IMR-90 (cell line): ENCODE results near the gene C1R. TPM values are rescaled to one million over a fixed set of nuclear protein-coding genes. Genes with fewer than 3 reads are reported as not detected.

Experiments used
- ATAC-seq: fragments of 200-7000 bp; cut with Tn5 transposase; 2 replicates; pipeline ENCODE4 v1.9.1; 2020; ENCODE audit warnings: low read depth, mild to moderate bottlenecking, moderate library complexity
- BruUV-seq: library from RNA; stranded (reverse); fragments of 400-500 nt; replicated peaks from 2 replicates; lab custom pipeline; 2021; lab: Mats Ljungman, UMichigan
- CTCF ChIA-PET: fragments of 300-600 bp; formaldehyde crosslinking; extraction: SDS; loops from one replicate; lab custom pipeline; 2021; ENCODE audit warnings: antibody characterized with exemption; lab: Yijun Ruan, JAX
- POLR2A ChIA-PET: fragments of 300-600 bp; sonication (Branson Sonifier 250); formaldehyde crosslinking; loops from one replicate; lab custom pipeline; 2022; ENCODE audit warnings: antibody characterized with exemption; ENCODE audit not compliant: unreplicated experiment; lab: Charles Lee
- DNase-seq: peaks from one replicate; pipeline ENCODE4 v3.0.0; 2013
- H2AFZ ChIP-seq: replicated peaks from 2 replicates; pipeline ENCODE3; 2013; ENCODE audit warnings: low read length, mild to moderate bottlenecking; ENCODE audit not compliant: poor library complexity
- H2AK5ac ChIP-seq: 2 replicates; pipeline ENCODE4 v1.6.1; 2013; ENCODE audit warnings: low read depth, low read length, inconsistent platforms
- H2AK9ac ChIP-seq: replicated peaks from 2 replicates; pipeline ENCODE3; 2013; ENCODE audit warnings: mild to moderate bottlenecking, low read depth, low read length, moderate library complexity; ENCODE audit not compliant: poor library complexity
- H2BK120ac ChIP-seq: 2 replicates; pipeline ENCODE4 v1.6.1; 2013; ENCODE audit warnings: low read depth, low read length, inconsistent platforms
- H2BK15ac ChIP-seq: 3 replicates; pipeline ENCODE4 v1.6.1; 2013; ENCODE audit warnings: low read depth, low read length, inconsistent platforms
- H2BK20ac ChIP-seq: 2 replicates; pipeline ENCODE4 v1.6.1; 2013; ENCODE audit warnings: low read depth, mild to moderate bottlenecking, inconsistent platforms, low read length, moderate library complexity
- H2BK5ac ChIP-seq: 2 replicates; pipeline ENCODE4 v1.6.1; 2013; ENCODE audit warnings: mild to moderate bottlenecking, low read depth, low read length, inconsistent platforms; ENCODE audit not compliant: poor library complexity, severe bottlenecking
- H3K14ac ChIP-seq: replicated peaks from 2 replicates; pipeline ENCODE4 v1.6.1; 2013; ENCODE audit warnings: low read depth, low read length, inconsistent platforms
- H3K18ac ChIP-seq: 2 replicates; pipeline ENCODE4 v1.6.1; 2013; ENCODE audit warnings: low read depth, low read length, control low read depth
- H3K23ac ChIP-seq: 2 replicates; pipeline ENCODE4 v1.6.1; 2013; ENCODE audit warnings: low read depth, low read length, inconsistent platforms
- H3K27ac ChIP-seq: 2 replicates; pipeline ENCODE4 v1.5.1; 2013; ENCODE audit warnings: mild to moderate bottlenecking, control low read depth, low read length; ENCODE audit not compliant: insufficient read depth
- H3K27me3 ChIP-seq: 2 replicates; pipeline ENCODE4 v1.6.1; 2013; ENCODE audit warnings: low read length; ENCODE audit not compliant: control insufficient read depth, insufficient read depth
- H3K36me3 ChIP-seq: 2 replicates; pipeline ENCODE4 v1.6.1; 2013; ENCODE audit warnings: low read length, mixed read lengths; ENCODE audit not compliant: control insufficient read depth, insufficient read depth
- H3K4ac ChIP-seq: 2 replicates; pipeline ENCODE4 v1.6.1; 2013; ENCODE audit warnings: low read depth, low read length, inconsistent platforms
- H3K4me1 ChIP-seq: 2 replicates; pipeline ENCODE4 v1.6.1; 2013; ENCODE audit warnings: low read length, mixed read lengths; ENCODE audit not compliant: control insufficient read depth, insufficient read depth
- H3K4me2 ChIP-seq: 2 replicates; pipeline ENCODE4 v1.6.1; 2013; ENCODE audit warnings: low read depth, mild to moderate bottlenecking, control low read depth, low read length, moderate library complexity
- H3K4me3 ChIP-seq: 2 replicates; pipeline ENCODE4 v1.5.1; 2013; ENCODE audit warnings: low read depth, mild to moderate bottlenecking, control low read depth, low read length, moderate library complexity; ENCODE audit not compliant: insufficient read depth
- H3K56ac ChIP-seq: 2 replicates; pipeline ENCODE4 v1.6.1; 2013; ENCODE audit warnings: low read length, inconsistent platforms; ENCODE audit not compliant: insufficient read depth; ENCODE audit errors: extremely low read depth
- H3K79me1 ChIP-seq, 2 experiments: 2 replicates each; pipeline ENCODE4 v1.6.1; 2013; ENCODE audit warnings: low read length in 2 of 2, inconsistent platforms in 1 of 2, low read depth in 1 of 2
- H3K9ac ChIP-seq: 2 replicates; pipeline ENCODE4 v1.6.1; 2013; ENCODE audit warnings: low read depth, low read length, control low read depth
- H3K9me1 ChIP-seq: 2 replicates; pipeline ENCODE4 v1.6.1; 2013; ENCODE audit warnings: low read length, inconsistent platforms; ENCODE audit not compliant: insufficient read depth
- H3K9me3 ChIP-seq: 2 replicates; pipeline ENCODE4 v1.6.1; 2013; ENCODE audit warnings: low read length; ENCODE audit not compliant: control insufficient read depth, insufficient read depth
- H4K20me1 ChIP-seq: 2 replicates; pipeline ENCODE4 v1.6.1; 2013; ENCODE audit warnings: low read length, inconsistent platforms; ENCODE audit not compliant: insufficient read depth
- H4K5ac ChIP-seq: 2 replicates; pipeline ENCODE4 v1.6.1; 2013; ENCODE audit warnings: mild to moderate bottlenecking, low read depth, low read length, control low read depth
- H4K8ac ChIP-seq, 2 experiments: 2 replicates each; pipeline ENCODE4 v1.6.1; 2013; ENCODE audit warnings: low read depth in 2 of 2, low read length in 2 of 2, control low read depth in 1 of 2, inconsistent platforms in 1 of 2
- H4K91ac ChIP-seq: 2 replicates; pipeline ENCODE4 v1.6.1; 2013; ENCODE audit warnings: low read depth, low read length, inconsistent platforms; ENCODE audit not compliant: insufficient read depth
- MXI1 ChIP-seq: IDR thresholded peaks from 2 replicates; pipeline ENCODE4 v1.6.1; 2012; ENCODE audit warnings: low read depth, mild to moderate bottlenecking, low read length, moderate library complexity, borderline replicate concordance
- POLR2A ChIP-seq: IDR thresholded peaks from 2 replicates; pipeline ENCODE4 v1.6.1; 2012; ENCODE audit warnings: mild to moderate bottlenecking, low read depth, low read length
- WGBS, 2 experiments: methylation state at CpG; one replicate each; pipeline versions ENCODE4 v1.1.5 to v1.1.7; 2013; ENCODE audit warnings: missing lambda C conversion rate in 2 of 2; ENCODE audit not compliant: insufficient read length in 1 of 2; ENCODE audit errors: extremely low coverage in 2 of 2; 5-methylcytosine and 5-hydroxymethylcytosine counted together
- dilution Hi-C: fragments of 300-500 bp; cut with HindIII; formaldehyde crosslinking; loops from one replicate; pipeline ENCODE4 v1.14.3; 2018; ENCODE audit warnings: low sequenced_read_pairs; ENCODE audit not compliant: unreplicated experiment
- in situ Hi-C: fragments of 300-500 bp; cut with MboI; formaldehyde crosslinking; loops from 3 replicates; pipeline ENCODE4 v1.14.3; 2019; ENCODE audit warnings: low sequenced_read_pairs, inconsistent platforms, mixed read lengths
- intact Hi-C: fragments of 100-400 bp; cut with micrococcal nuclease; formaldehyde crosslinking; loops from 2 replicates; pipeline ENCODE4 v1.10.0; 2022
- polyA plus RNA-seq, 3 experiments: library from polyadenylated mRNA; depleted of rRNA; stranded (reverse); fragments of >200 nt; gene quantifications; 2 replicates each; pipeline ENCODE4 v1.2.3, GENCODE V29; 2012; ENCODE audit warnings: low replicate concordance in 1 of 3
- total RNA-seq: library from RNA; depleted of rRNA; stranded (reverse); fragments of >200 nt; gene quantifications from 2 replicates; pipeline ENCODE4 v1.2.3, GENCODE V29; 2012
- TF ChIP-seq, protein P1 (sequence below): conservative IDR thresholded peaks from 2 replicates; pipeline ENCODE4 v1.5.1; 2012; ENCODE audit warnings: mild to moderate bottlenecking, low read depth, low read length, improper control_type of control experiment
- TF ChIP-seq, protein P2 (sequence below): fragments of 150-350 bp; IDR thresholded peaks from 2 replicates; pipeline ENCODE4 v1.6.1; 2016; ENCODE audit warnings: low read depth, mild to moderate bottlenecking, low read length, moderate library complexity, borderline replicate concordance

C1R gene
- total and polyA plus RNA-seq, 2 of the 4 experiments (the other 2 are of a cell fraction): 38.4 to 165 TPM

DNA sequence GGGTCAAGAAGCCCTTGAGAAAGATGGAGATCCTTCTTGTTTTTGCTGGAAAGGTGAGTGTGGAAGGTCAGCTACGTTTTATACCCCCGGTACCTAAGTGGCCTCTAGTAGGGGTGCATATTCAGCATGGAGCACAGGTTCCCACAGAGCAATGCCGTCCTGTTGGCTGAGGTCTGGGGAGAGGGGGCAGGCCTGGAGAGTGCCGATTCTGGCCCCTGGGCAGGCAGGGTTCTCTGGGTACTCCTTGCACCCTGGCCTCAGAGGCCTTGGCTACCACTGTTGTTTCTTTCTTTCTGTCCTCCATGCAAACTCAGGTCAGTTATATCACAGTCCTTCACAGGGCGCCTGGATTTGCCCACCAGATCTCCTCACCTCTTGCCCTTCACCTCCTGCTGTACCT is 27.9 kb upstream of the C1R start:
- no peak overlapping the region for H2BK15ac ChIP-seq
- H3K56ac ChIP-seq: no peak overlapping the region
- H4K5ac ChIP-seq: no peak overlapping the region
- H3K27me3 ChIP-seq: no peaks in the 10 kb centered on the region
- no peaks in the 10 kb centered on the region for H3K79me1 ChIP-seq
- no peaks in the 10 kb centered on the region for H3K9me1 ChIP-seq
- in situ Hi-C loops (no loop called here), dilution Hi-C loops (no loop called here), intact Hi-C loops (no loop called here)
- H3K9ac ChIP-seq: no peak overlapping the region
- H3K4ac ChIP-seq: no peak overlapping the region
- POLR2A ChIA-PET: no interaction called here
- DNase-seq (no peak), ATAC-seq (no peak)
- H2AFZ ChIP-seq: no peak overlapping the region
- no peak overlapping the region for H3K18ac ChIP-seq
- no peak overlapping the region for H2AK5ac ChIP-seq
- H3K4me3 ChIP-seq: no peak overlapping the region
- H4K20me1 ChIP-seq: no peaks in the 10 kb centered on the region
- no peak overlapping the region for H2BK120ac ChIP-seq
- H4K8ac ChIP-seq: no peak overlapping the region
- BruUV-seq: no TSS peak
- no peak overlapping the region for H4K91ac ChIP-seq
- no peak overlapping the region for H3K23ac ChIP-seq
- no peak overlapping the region for H2BK5ac ChIP-seq
- peaks cover 33% of the 10 kb centered on the region for H3K36me3 ChIP-seq
- CTCF ChIA-PET: no interaction called here
- H3K14ac ChIP-seq: no peak overlapping the region
- no peaks in the 10 kb centered on the region for H3K4me1 ChIP-seq
- no peaks in the 10 kb centered on the region for H3K9me3 ChIP-seq
- H2BK20ac ChIP-seq: no peak overlapping the region
- no peak overlapping the region for H3K27ac ChIP-seq
- H2AK9ac ChIP-seq: no peak overlapping the region
- H3K4me2 ChIP-seq: no peak overlapping the region
- TF ChIP-seq, protein P1, sequence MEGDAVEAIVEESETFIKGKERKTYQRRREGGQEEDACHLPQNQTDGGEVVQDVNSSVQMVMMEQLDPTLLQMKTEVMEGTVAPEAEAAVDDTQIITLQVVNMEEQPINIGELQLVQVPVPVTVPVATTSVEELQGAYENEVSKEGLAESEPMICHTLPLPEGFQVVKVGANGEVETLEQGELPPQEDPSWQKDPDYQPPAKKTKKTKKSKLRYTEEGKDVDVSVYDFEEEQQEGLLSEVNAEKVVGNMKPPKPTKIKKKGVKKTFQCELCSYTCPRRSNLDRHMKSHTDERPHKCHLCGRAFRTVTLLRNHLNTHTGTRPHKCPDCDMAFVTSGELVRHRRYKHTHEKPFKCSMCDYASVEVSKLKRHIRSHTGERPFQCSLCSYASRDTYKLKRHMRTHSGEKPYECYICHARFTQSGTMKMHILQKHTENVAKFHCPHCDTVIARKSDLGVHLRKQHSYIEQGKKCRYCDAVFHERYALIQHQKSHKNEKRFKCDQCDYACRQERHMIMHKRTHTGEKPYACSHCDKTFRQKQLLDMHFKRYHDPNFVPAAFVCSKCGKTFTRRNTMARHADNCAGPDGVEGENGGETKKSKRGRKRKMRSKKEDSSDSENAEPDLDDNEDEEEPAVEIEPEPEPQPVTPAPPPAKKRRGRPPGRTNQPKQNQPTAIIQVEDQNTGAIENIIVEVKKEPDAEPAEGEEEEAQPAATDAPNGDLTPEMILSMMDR: no peak
- TF ChIP-seq MXI1 (no peak), POLR2A (no peak)
- TF ChIP-seq, protein P2, sequence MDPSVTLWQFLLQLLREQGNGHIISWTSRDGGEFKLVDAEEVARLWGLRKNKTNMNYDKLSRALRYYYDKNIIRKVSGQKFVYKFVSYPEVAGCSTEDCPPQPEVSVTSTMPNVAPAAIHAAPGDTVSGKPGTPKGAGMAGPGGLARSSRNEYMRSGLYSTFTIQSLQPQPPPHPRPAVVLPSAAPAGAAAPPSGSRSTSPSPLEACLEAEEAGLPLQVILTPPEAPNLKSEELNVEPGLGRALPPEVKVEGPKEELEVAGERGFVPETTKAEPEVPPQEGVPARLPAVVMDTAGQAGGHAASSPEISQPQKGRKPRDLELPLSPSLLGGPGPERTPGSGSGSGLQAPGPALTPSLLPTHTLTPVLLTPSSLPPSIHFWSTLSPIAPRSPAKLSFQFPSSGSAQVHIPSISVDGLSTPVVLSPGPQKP: no peak
- 60% methylated on average over 1 of the region's 5 CpGs; no CpG with 5 or more reads in 1 of the 2 experiments for WGBS, 2 experiments
